Rectal smooth muscle tissue (tissue), 1 donor: ENCODE measurements around the gene MPZL1.

Source experiments
- H3K27ac ChIP-seq: one replicate; pipeline ENCODE4 v1.7.0; 2013; ENCODE audit warnings: low read depth, low read length, inconsistent platforms
- H3K27me3 ChIP-seq: one replicate; pipeline ENCODE4 v1.7.0; 2013; ENCODE audit warnings: low read length; ENCODE audit not compliant: control insufficient read depth, insufficient read depth
- H3K36me3 ChIP-seq: one replicate; pipeline ENCODE4 v1.7.0; 2013; ENCODE audit warnings: low read length; ENCODE audit not compliant: control insufficient read depth, insufficient read depth
- H3K4me1 ChIP-seq: one replicate; pipeline ENCODE4 v1.7.0; 2013; ENCODE audit warnings: low read length; ENCODE audit not compliant: control insufficient read depth, insufficient read depth
- H3K4me3 ChIP-seq: one replicate; pipeline ENCODE4 v1.7.0; 2013; ENCODE audit warnings: low read length
- H3K9ac ChIP-seq: one replicate; pipeline ENCODE4 v1.7.0; 2013; ENCODE audit warnings: low read length

MPZL1 gene

DNA sequence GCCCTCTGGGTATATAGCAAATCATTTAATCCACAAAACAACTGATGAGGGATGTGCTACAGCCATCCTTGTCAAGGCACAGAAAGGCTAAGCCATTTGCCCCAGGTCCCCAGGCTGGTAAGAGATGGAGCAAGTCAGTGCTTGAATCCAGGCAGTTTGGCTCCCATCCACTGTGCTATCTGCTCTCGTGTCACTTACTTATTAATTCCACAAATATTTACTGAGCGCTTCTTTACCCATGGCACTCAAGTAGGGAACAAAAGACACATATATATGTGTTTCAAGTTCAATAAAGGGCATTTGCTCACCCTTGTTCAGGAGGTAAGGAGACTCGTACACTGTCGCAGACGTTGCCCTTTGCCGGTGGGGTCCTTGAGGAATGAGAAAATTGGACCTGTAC lies 38.6 kb upstream of the MPZL1 start:
- H3K4me1 ChIP-seq = peaks cover 33% of the 10 kb centered on the region
- no peak overlapping the region for H3K9ac ChIP-seq
- no peaks in the 10 kb centered on the region for H3K36me3 ChIP-seq
- H3K27me3 ChIP-seq = no peaks in the 10 kb centered on the region
- H3K4me3 ChIP-seq = no peak overlapping the region
- H3K27ac ChIP-seq = peak overlapping the region; percentile 48

DNA sequence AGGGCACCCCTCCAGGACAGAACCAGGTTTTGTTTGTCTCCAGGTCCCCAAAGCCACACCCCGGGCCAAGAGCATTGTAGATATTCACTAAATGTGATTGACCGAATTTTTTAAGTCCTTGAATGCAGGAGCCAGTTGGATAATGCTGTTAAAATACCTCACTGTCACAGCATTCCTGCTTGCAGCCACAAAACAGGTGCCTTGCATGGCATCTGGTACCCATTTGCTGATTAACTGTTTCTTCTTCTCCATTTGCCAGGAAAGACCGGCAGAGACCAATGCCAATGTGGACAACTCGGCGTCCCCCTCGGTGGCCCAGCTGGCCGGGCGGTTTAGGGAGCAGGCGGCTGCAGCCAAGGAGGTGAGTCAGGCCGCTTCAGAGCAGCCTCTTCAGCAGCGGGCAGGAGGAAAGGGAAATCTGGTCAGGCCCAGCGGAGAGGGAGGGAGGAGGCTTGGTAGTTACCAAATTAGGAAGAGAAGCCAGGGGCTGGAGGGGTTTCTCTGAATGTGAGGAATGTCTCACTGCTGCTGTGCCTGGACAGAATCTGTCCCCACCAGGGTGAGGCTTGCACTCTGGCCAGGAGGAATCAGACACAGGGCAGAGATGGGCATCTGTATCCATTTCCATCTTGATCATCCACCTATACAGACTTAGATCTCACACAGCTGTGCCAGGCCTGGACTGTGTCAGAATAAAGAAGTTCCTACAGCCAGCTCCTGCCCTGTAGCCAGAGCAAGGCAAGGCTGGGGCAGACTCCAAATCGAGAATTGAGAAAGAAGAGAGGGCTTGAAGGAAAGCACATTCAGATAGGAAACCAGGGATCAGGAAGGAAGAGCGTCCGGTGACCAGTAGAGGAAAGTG lies 37.9 kb upstream of the MPZL1 start:
- Histone ChIP-seq H3K27ac (peak overlapping the region; percentile 48), H3K27me3 (no peaks in the 10 kb centered on the region), H3K4me3 (no peak overlapping the region), H3K36me3 (no peaks in the 10 kb centered on the region), H3K9ac (no peak overlapping the region), H3K4me1 (peaks cover 33% of the 10 kb centered on the region)

GRCh38 chr1:167685844-167686243 lies 35.9 kb upstream of the MPZL1 start:
- no peak overlapping the region for H3K9ac ChIP-seq
- peaks cover 33% of the 10 kb centered on the region for H3K4me1 ChIP-seq
- no peaks in the 10 kb centered on the region for H3K27me3 ChIP-seq
- peaks cover 3% of the 10 kb centered on the region for H3K36me3 ChIP-seq
- peak overlapping the region; percentile 41 for H3K27ac ChIP-seq
- H3K4me3 ChIP-seq = no peak overlapping the region

DNA sequence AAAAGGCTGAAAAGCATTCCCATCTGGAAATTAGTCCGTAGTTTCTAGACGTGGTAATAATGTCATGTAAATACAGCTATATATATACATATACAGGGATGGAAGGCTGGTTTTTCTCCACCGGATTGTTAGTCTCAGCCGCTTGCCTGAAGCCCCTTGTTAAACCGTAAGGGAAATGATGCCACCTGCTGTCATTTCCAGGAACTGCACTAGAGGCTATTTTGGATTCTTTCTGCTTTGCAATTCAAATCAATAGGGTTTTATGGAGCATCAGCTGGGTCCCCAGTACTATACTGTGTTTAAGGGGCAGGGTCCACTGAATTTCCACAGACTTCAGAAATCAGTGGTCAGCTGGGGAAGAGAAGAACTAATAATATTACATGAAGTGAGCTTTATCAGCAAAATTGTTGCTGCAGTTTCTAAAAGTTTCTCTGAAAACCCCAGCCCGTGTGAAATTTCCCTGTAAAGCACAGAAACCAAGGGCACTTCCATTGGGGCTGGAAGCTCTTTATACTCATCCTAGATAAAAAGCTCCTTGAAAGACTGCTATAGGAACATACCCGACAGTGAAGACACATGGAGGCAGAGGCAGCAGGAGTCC lies 33.8 kb upstream of the MPZL1 start:
- peaks cover 23% of the 10 kb centered on the region for H3K4me1 ChIP-seq
- H3K36me3 ChIP-seq = peaks cover 3% of the 10 kb centered on the region
- H3K27me3 ChIP-seq = no peaks in the 10 kb centered on the region
- no peak overlapping the region for H3K27ac ChIP-seq
- H3K4me3 ChIP-seq = no peak overlapping the region
- no peak overlapping the region for H3K9ac ChIP-seq

- H3K36me3 ChIP-seq = peaks cover 8% of the 10 kb centered on the region
Measured at GRCh38 chr1:167689567-167689920, 32.2 kb upstream of the MPZL1 start.

GRCh38 chr1:167690053-167690452 lies 31.7 kb upstream of the MPZL1 start:
- Histone ChIP-seq H3K4me1 (peaks cover 17% of the 10 kb centered on the region), H3K27ac (no peak overlapping the region)

More at GRCh38 chr1:167689567-167689920, 32.2 kb upstream of the MPZL1 start:
- no peak overlapping the region for H3K27ac ChIP-seq
- no peak overlapping the region for H3K9ac ChIP-seq
- peaks cover 22% of the 10 kb centered on the region for H3K4me1 ChIP-seq
- no peaks in the 10 kb centered on the region for H3K27me3 ChIP-seq
- H3K4me3 ChIP-seq = no peak overlapping the region

DNA sequence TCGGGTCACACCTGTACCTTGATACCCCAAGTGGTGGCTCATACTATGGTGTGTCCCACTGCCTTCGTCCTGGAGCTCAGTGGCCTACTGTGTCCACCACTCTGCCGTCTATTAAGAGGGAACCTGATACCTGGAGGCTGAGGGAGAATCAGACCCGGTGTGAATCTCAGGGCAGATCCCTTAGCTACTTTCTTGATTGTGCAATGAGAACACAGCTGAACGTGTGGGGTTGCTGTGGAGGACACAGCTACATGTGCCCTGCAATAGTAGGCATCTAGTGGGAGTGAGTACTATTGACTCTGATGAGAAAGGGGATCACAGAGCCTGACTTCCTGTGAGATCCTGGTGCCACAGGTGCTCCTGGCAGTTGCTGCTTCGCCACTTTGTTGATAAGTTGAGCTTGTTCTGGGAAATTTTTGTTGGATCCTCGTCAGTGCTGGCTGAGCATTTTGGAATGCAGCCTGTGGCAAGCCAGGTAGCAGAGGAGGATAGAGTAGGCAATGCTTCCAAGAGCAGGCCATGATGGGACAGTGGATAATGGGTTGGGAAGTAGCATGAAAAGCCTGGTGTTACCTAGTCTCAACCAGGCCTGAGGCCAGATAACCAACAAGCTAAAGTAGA lies 28.2 kb upstream of the MPZL1 start:
- peaks cover 12% of the 10 kb centered on the region for H3K36me3 ChIP-seq
- H3K27me3 ChIP-seq = no peaks in the 10 kb centered on the region

More at GRCh38 chr1:167690053-167690452, 31.7 kb upstream of the MPZL1 start:
- Histone ChIP-seq H3K27me3 (no peaks in the 10 kb centered on the region), H3K4me3 (no peak overlapping the region), H3K36me3 (peaks cover 8% of the 10 kb centered on the region), H3K9ac (no peak overlapping the region)

DNA sequence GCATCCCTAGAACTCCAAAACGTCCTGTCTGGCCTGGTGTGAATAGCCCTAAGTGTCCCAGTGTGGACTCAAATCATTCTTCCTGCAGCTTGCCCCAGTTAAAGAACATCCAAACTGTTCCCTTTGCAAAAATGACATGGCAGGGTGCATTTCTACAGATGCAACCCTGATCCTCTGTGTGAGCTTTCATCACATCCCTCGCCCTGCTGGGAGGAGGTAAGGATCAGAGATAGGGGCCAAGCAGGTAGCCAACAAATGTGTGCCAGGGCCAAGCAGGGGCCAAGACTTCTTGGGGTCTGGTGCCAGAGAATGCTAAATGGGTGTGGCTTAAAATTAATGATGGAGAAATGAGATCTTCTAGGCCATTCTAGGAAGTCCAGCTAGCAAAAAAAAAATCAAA lies 27.1 kb upstream of the MPZL1 start:
- Histone ChIP-seq H3K4me3 (no peak overlapping the region), H3K27ac (no peak overlapping the region), H3K36me3 (peaks cover 12% of the 10 kb centered on the region), H3K27me3 (no peaks in the 10 kb centered on the region), H3K9ac (no peak overlapping the region), H3K4me1 (no peaks in the 10 kb centered on the region)

More for the DNA sequence above, 28.2 kb upstream of the MPZL1 start:
- Histone ChIP-seq H3K4me3 (no peak overlapping the region), H3K4me1 (no peaks in the 10 kb centered on the region), H3K9ac (no peak overlapping the region), H3K27ac (no peak overlapping the region)

- Histone ChIP-seq H3K4me1 (no peaks in the 10 kb centered on the region), H3K27me3 (no peaks in the 10 kb centered on the region), H3K36me3 (peaks cover 9% of the 10 kb centered on the region), H3K9ac (no peak overlapping the region), H3K27ac (no peak overlapping the region), H3K4me3 (no peak overlapping the region)
Measured at GRCh38 chr1:167695147-167695546, 26.6 kb upstream of the MPZL1 start.

DNA sequence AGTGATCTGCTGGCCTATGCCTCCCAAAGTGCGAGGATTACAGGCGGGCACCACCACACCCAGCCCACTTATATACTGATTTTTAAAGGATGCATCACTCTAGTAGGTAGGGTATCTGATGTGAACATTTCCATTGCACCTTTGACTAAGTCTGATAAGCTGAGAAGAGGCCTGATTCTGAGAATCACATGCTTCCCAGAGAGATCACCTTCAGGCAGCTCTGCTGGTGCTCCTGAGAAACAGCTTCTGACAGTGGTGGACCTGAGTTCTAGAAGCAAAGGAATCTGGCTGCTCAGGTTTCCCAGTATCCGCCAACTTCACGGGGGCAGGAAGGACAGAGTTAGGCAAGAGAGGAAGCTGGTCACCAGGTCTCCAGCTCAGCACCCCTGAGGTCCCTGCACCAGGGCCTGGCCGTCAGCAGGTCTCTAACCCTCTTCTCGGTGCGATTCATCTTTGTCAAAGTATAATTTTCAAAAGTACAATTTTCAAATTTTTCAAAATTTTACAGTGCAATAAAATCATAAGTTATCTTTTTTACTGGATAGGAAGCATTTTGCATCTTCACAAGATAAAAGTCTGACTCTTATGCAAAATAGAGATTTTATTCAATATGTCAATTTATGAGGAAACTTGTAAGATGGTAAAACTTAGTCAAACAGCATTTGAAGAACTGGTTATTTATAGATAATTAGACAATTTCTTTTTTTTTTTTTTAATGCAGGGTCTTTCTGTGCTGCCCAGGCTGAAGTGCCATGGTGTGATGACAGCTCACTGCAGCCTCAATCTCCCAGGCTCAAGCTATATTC lies 25.8 kb upstream of the MPZL1 start:
- no peak overlapping the region for H3K9ac ChIP-seq
- no peaks in the 10 kb centered on the region for H3K4me1 ChIP-seq
- no peak overlapping the region for H3K27ac ChIP-seq
- no peaks in the 10 kb centered on the region for H3K27me3 ChIP-seq
- H3K4me3 ChIP-seq = no peak overlapping the region
- H3K36me3 ChIP-seq = peaks cover 9% of the 10 kb centered on the region

GRCh38 chr1:167697667-167698141 lies 24.1 kb upstream of the MPZL1 start:
- H3K36me3 ChIP-seq = peaks cover 9% of the 10 kb centered on the region
- H3K4me1 ChIP-seq = no peaks in the 10 kb centered on the region
- H3K4me3 ChIP-seq = no peak overlapping the region
- H3K27me3 ChIP-seq = no peaks in the 10 kb centered on the region
- H3K27ac ChIP-seq = no peak overlapping the region
- H3K9ac ChIP-seq = no peak overlapping the region

- no peaks in the 10 kb centered on the region for H3K27me3 ChIP-seq
- no peaks in the 10 kb centered on the region for H3K4me1 ChIP-seq
- peaks cover 7% of the 10 kb centered on the region for H3K36me3 ChIP-seq
- no peak overlapping the region for H3K4me3 ChIP-seq
- no peak overlapping the region for H3K9ac ChIP-seq
- no peak overlapping the region for H3K27ac ChIP-seq
Measured at GRCh38 chr1:167698313-167698712, 23.5 kb upstream of the MPZL1 start.
